ENCODE measurements around the gene PRM2.

DNA sequence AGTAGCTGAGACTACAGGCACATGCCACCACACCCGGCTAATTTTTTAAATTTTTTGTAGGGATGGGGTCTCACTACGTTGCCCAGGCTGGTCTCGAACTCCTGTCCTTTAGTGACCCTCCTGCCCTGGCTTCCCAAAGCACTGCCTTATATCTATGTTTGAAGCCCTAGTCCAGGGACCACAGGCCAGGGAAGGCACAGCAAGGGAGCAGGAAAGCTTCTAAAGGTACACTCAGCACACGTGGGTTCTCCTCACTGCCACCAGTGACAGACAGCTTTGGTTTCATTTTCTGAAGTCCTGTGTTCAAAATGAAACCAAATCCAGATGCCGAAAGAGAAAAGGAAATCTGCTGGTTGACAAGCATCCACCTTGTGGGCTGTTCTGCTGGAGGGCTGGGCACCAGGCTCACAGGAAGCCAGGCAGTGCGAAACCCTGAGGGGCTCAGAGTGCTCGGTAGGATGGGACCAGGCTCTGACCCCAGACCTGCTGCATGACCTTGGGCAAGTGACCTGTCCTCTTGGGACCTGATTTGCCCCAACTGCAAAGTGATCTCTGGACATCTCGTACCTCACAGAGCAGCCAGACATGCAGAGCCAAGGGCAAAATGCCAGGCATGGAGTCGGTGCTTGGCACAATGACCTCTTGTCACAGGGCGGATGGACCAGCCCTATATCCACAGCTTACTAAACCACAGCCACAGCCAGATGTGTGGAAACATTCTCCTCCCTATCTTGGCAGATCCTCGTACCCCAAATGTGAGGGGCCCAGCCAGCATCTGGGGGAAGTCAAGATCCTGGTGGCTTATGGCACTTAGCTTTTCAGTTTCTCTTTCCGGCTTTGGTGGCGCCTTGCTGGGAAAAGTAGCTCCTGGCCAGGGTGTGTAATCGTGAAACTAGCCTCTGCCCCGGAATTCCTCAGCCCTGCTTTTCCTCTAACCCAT is 17.5 kb downstream of the PRM2 start:
- TF ChIP-seq POLR2A (IDR thresholded peaks at IDR 0.05) (no peak), CTCF (IDR thresholded peaks at IDR 0.05) (no peak)

Data from breast epithelium (tissue), 3 donors.